Measurements from ENCODE around the gene GPX3.

Gene GPX3

DNA sequence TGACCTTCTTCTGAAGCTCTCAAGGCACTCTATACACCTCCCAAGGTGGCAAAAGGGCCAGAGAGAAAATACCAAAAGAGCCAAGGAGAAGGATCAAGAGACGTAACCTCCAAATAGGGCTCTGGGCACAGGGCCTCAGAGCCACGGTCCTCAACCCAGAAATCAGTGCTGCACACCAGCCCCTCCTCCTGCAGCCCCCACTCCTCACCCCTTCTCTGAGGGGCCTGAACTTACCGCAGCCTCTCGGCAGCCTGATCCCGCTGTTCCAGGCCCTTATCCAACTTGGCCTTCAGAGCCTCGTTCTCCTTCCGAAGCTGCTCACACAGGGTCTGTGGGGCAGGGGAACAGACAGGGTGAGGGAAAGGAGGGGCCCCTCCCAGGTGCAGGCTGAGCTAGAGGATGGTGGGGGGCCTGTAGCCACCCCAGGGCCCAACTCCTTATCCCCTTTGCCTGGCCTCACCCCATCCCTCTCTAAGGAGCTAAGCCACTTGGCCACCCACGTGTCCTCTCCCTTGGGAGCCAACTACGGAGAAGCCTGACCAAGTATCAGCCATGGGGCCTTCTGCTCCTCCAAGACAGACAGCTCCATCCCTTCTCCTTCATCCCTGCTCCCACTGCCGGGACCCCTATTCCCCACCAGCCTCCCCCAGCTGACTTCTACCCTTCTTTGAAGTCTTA, 31.7 kb downstream of the GPX3 start:
- H3K36me3 ChIP-seq (ENCODE audit: insufficient read depth, insufficient read length, low read length): peaks cover 70% of the 10 kb centered on the region
- peaks cover 3% of the 10 kb centered on the region for H3K4me1 ChIP-seq (ENCODE audit: insufficient read depth, insufficient read length)
- no peak overlapping the region for H3K4me3 ChIP-seq (ENCODE audit: insufficient read length, low read depth)
- H3K27me3 ChIP-seq (ENCODE audit: insufficient read depth, insufficient read length): no peaks in the 10 kb centered on the region
- DNase-seq (ENCODE audit: low read depth, low spot score): no peak
- H3K9ac ChIP-seq (ENCODE audit: insufficient read length, low read depth): no peak overlapping the region
- no peak for TF ChIP-seq SUZ12 (IDR thresholded peaks at IDR 0.05; ENCODE audit: extremely low read depth, insufficient read depth, insufficient read length)
- TF ChIP-seq YY1 (IDR thresholded peaks at IDR 0.05; ENCODE audit: insufficient read depth, insufficient read length): no peak
- TF ChIP-seq ZNF274 (IDR thresholded peaks at IDR 0.05; ENCODE audit: low read depth, low read length): no peak
- no peaks in the 10 kb centered on the region for H3K9me3 ChIP-seq (ENCODE audit: insufficient read depth, low read length)

DNA sequence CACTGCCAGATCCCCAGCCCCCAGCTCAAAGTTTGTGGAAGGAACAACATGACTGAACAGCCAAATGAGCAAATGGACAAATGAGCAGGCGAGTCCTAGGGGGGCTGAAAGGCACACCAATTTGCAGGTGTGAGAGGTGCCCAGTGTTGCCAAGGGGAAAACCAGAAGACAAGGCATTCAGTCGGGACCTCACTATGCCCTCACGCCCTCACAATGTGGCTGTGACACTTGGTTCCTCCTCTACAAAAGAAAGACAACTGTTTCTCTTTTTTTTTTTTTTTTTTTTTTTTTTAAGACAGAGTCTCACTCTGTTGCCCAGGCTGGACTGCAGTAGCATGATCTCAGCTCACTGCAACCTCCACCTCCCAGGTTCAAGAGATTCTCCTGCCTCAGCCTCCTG, 32.4 kb downstream of the GPX3 start:
- Histone ChIP-seq H3K36me3 (ENCODE audit: insufficient read depth, insufficient read length, low read length) (peaks cover 67% of the 10 kb centered on the region), H3K9me3 (ENCODE audit: insufficient read depth, low read length) (no peaks in the 10 kb centered on the region), H3K4me1 (ENCODE audit: insufficient read depth, insufficient read length) (peaks cover 3% of the 10 kb centered on the region), H3K27me3 (ENCODE audit: insufficient read depth, insufficient read length) (no peaks in the 10 kb centered on the region), H3K9ac (ENCODE audit: insufficient read length, low read depth) (no peak overlapping the region), H3K4me3 (ENCODE audit: insufficient read length, low read depth) (no peak overlapping the region)
- TF ChIP-seq SUZ12 (IDR thresholded peaks at IDR 0.05; ENCODE audit: extremely low read depth, insufficient read depth, insufficient read length): no peak
- TF ChIP-seq ZNF274 (IDR thresholded peaks at IDR 0.05; ENCODE audit: low read depth, low read length): no peak
- TF ChIP-seq YY1 (IDR thresholded peaks at IDR 0.05; ENCODE audit: insufficient read depth, insufficient read length): no peak
- no peak for DNase-seq (ENCODE audit: low read depth, low spot score)

GRCh38 chr5:151053796-151054462, 33.5 kb downstream of the GPX3 start:
- Histone ChIP-seq H3K4me1 (ENCODE audit: insufficient read depth, insufficient read length) (peaks cover 3% of the 10 kb centered on the region), H3K9ac (ENCODE audit: insufficient read length, low read depth) (no peak overlapping the region), H3K27me3 (ENCODE audit: insufficient read depth, insufficient read length) (no peaks in the 10 kb centered on the region), H3K9me3 (ENCODE audit: insufficient read depth, low read length) (no peaks in the 10 kb centered on the region), H3K4me3 (ENCODE audit: insufficient read length, low read depth) (no peak overlapping the region), H3K36me3 (ENCODE audit: insufficient read depth, insufficient read length, low read length) (peaks cover 66% of the 10 kb centered on the region)
- no peak for DNase-seq (ENCODE audit: low read depth, low spot score)
- no peak for TF ChIP-seq SUZ12 (IDR thresholded peaks at IDR 0.05; ENCODE audit: extremely low read depth, insufficient read depth, insufficient read length)
- no peak for TF ChIP-seq YY1 (IDR thresholded peaks at IDR 0.05; ENCODE audit: insufficient read depth, insufficient read length)
- no peak for TF ChIP-seq ZNF274 (IDR thresholded peaks at IDR 0.05; ENCODE audit: low read depth, low read length)

DNA sequence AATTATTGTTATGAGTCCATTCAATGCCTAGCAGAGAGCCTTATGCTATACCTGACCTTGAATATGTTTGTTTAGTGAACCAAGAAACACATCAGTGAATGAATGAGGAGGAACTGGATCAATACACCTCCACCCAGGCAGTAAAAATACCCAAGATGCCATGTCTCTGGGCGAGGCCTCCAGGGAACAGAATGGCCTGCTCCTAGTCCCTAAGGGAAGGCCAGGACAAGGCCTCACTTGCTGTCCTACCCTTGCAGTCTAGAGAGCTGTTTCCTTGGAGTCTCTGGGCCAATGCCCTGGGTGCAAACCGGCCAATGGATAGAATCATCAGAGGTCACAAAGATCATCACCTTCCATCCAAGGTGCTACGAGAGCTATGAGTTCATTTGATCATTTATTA, 34.3 kb downstream of the GPX3 start:
- H3K9ac ChIP-seq (ENCODE audit: insufficient read length, low read depth): no peak overlapping the region
- H3K4me1 ChIP-seq (ENCODE audit: insufficient read depth, insufficient read length): peaks cover 3% of the 10 kb centered on the region
- H3K27me3 ChIP-seq (ENCODE audit: insufficient read depth, insufficient read length): no peaks in the 10 kb centered on the region
- DNase-seq (ENCODE audit: low read depth, low spot score): no peak
- TF ChIP-seq ZNF274 (IDR thresholded peaks at IDR 0.05; ENCODE audit: low read depth, low read length): no peak
- no peak for TF ChIP-seq SUZ12 (IDR thresholded peaks at IDR 0.05; ENCODE audit: extremely low read depth, insufficient read depth, insufficient read length)
- TF ChIP-seq YY1 (IDR thresholded peaks at IDR 0.05; ENCODE audit: insufficient read depth, insufficient read length): no peak
- no peaks in the 10 kb centered on the region for H3K9me3 ChIP-seq (ENCODE audit: insufficient read depth, low read length)
- no peak overlapping the region for H3K4me3 ChIP-seq (ENCODE audit: insufficient read length, low read depth)
- peaks cover 64% of the 10 kb centered on the region for H3K36me3 ChIP-seq (ENCODE audit: insufficient read depth, insufficient read length, low read length)

GRCh38 chr5:151055336-151055735, 34.9 kb downstream of the GPX3 start:
- H3K9ac ChIP-seq (ENCODE audit: insufficient read length, low read depth): no peak overlapping the region
- H3K36me3 ChIP-seq (ENCODE audit: insufficient read depth, insufficient read length, low read length): peaks cover 64% of the 10 kb centered on the region
- peaks cover 5% of the 10 kb centered on the region for H3K4me1 ChIP-seq (ENCODE audit: insufficient read depth, insufficient read length)
- no peak for DNase-seq (ENCODE audit: low read depth, low spot score)
- no peaks in the 10 kb centered on the region for H3K9me3 ChIP-seq (ENCODE audit: insufficient read depth, low read length)
- TF ChIP-seq ZNF274 (IDR thresholded peaks at IDR 0.05; ENCODE audit: low read depth, low read length) (no peak), SUZ12 (IDR thresholded peaks at IDR 0.05; ENCODE audit: extremely low read depth, insufficient read depth, insufficient read length) (no peak), YY1 (IDR thresholded peaks at IDR 0.05; ENCODE audit: insufficient read depth, insufficient read length) (no peak)
- no peak overlapping the region for H3K4me3 ChIP-seq (ENCODE audit: insufficient read length, low read depth)
- no peaks in the 10 kb centered on the region for H3K27me3 ChIP-seq (ENCODE audit: insufficient read depth, insufficient read length)

- H3K4me1 ChIP-seq (ENCODE audit: insufficient read depth, insufficient read length): peaks cover 5% of the 10 kb centered on the region
- H3K4me3 ChIP-seq (ENCODE audit: insufficient read length, low read depth): no peak overlapping the region
- H3K9ac ChIP-seq (ENCODE audit: insufficient read length, low read depth): no peak overlapping the region
- TF ChIP-seq YY1 (IDR thresholded peaks at IDR 0.05; ENCODE audit: insufficient read depth, insufficient read length) (no peak), ZNF274 (IDR thresholded peaks at IDR 0.05; ENCODE audit: low read depth, low read length) (no peak), SUZ12 (IDR thresholded peaks at IDR 0.05; ENCODE audit: extremely low read depth, insufficient read depth, insufficient read length) (no peak)
- peaks cover 69% of the 10 kb centered on the region for H3K36me3 ChIP-seq (ENCODE audit: insufficient read depth, insufficient read length, low read length)
- no peak for DNase-seq (ENCODE audit: low read depth, low spot score)
- no peaks in the 10 kb centered on the region for H3K9me3 ChIP-seq (ENCODE audit: insufficient read depth, low read length)
- no peaks in the 10 kb centered on the region for H3K27me3 ChIP-seq (ENCODE audit: insufficient read depth, insufficient read length)
Measured at GRCh38 chr5:151056379-151057325, 36.3 kb downstream of the GPX3 start.
